PFSK-1 (cell line): ENCODE data around the gene SLC48A1.

Experiments
- FOXP2 ChIP-seq: optimal IDR thresholded peaks from 2 replicates; pipeline ENCODE3; 2011; ENCODE audit warnings: borderline replicate concordance, control low read depth, inconsistent platforms; ENCODE audit not compliant: insufficient read depth; ENCODE audit errors: extremely low read length, extremely low read depth
- POLR2AphosphoS5 ChIP-seq: IDR thresholded peaks from 2 replicates; pipeline ENCODE4 v1.6.1; 2012; ENCODE audit warnings: low read depth, mild to moderate bottlenecking, control low read depth, low read length, moderate library complexity
- SIN3A ChIP-seq: IDR thresholded peaks from 2 replicates; pipeline ENCODE4 v1.6.1; 2012; ENCODE audit warnings: mild to moderate bottlenecking, low read length, moderate library complexity, borderline replicate concordance; ENCODE audit not compliant: insufficient read depth
- TAF1 ChIP-seq: IDR thresholded peaks from 2 replicates; pipeline ENCODE4 v1.6.1; 2012; ENCODE audit warnings: low read length, control low read depth, borderline replicate concordance; ENCODE audit not compliant: insufficient read depth
- TF ChIP-seq, protein P1 (sequence below), 2 experiments: IDR thresholded peaks; 2 replicates each; pipeline versions ENCODE4 v1.6.1 to v1.8.0; 2011 to 2012; ENCODE audit warnings: low read depth in 2 of 2, low read length in 2 of 2, control low read depth in 1 of 2, inconsistent platforms in 1 of 2, mild to moderate bottlenecking in 1 of 2, moderate library complexity in 1 of 2; ENCODE audit not compliant: insufficient read depth in 1 of 2

SLC48A1 gene

GRCh38 chr12:47816403-47817271 lies 43.6 kb downstream of the SLC48A1 start:
- TF ChIP-seq SIN3A (no peak), TAF1 (no peak), FOXP2 (no peak)

- TF ChIP-seq SIN3A (no peak), TAF1 (no peak), POLR2AphosphoS5 (no peak), FOXP2 (no peak)
- TF ChIP-seq, protein P1, sequence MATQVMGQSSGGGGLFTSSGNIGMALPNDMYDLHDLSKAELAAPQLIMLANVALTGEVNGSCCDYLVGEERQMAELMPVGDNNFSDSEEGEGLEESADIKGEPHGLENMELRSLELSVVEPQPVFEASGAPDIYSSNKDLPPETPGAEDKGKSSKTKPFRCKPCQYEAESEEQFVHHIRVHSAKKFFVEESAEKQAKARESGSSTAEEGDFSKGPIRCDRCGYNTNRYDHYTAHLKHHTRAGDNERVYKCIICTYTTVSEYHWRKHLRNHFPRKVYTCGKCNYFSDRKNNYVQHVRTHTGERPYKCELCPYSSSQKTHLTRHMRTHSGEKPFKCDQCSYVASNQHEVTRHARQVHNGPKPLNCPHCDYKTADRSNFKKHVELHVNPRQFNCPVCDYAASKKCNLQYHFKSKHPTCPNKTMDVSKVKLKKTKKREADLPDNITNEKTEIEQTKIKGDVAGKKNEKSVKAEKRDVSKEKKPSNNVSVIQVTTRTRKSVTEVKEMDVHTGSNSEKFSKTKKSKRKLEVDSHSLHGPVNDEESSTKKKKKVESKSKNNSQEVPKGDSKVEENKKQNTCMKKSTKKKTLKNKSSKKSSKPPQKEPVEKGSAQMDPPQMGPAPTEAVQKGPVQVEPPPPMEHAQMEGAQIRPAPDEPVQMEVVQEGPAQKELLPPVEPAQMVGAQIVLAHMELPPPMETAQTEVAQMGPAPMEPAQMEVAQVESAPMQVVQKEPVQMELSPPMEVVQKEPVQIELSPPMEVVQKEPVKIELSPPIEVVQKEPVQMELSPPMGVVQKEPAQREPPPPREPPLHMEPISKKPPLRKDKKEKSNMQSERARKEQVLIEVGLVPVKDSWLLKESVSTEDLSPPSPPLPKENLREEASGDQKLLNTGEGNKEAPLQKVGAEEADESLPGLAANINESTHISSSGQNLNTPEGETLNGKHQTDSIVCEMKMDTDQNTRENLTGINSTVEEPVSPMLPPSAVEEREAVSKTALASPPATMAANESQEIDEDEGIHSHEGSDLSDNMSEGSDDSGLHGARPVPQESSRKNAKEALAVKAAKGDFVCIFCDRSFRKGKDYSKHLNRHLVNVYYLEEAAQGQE (IDR thresholded peaks at IDR 0.05; ENCODE audit: insufficient read depth in 1 of 2, low read depth in 2 of 2, low read length in 2 of 2): no peak
Observed at GRCh38 chr12:47817272-47818006, 44.4 kb downstream of the SLC48A1 start.

GRCh38 chr12:47818007-47818376 lies 45.0 kb downstream of the SLC48A1 start:
- TF ChIP-seq POLR2AphosphoS5 (no peak), SIN3A (no peak), FOXP2 (no peak), TAF1 (no peak)
- TF ChIP-seq, protein P1 (IDR thresholded peaks at IDR 0.05; ENCODE audit: insufficient read depth in 1 of 2, low read depth in 2 of 2, low read length in 2 of 2): no peak

DNA sequence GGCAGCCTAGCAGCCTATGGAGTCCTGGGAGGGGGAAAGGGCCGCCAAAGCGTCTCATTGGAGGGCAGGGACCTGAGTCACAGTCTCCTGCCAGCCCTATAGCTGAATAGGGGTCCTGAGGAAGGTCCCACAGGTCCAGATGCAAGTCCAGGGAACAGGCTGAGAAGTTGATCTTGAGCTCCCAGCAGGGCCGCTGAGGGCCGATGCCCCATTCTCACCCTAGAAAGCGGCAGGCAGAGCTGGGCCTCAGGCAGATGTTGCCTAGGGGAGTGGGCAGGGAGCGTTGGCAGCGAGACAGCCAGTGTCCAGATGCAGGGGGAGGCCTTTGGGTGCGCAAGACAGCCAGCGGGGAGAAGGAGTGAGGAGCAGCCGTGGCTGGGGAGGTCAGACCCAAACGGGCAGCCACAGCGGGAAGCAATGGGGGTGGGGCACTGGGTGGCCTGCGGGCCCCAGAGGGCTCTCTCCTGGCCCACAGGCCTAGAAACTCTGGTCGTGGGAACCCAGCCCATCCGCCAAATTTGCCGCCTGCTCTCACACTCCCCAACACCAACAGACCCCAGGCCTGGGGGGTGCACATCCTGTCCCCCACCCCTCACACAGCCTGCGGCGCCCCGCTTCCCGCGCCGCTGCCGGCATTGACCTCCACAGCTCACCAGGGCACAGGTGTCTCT lies 45.6 kb downstream of the SLC48A1 start:
- TF ChIP-seq TAF1: no peak
- no peak for TF ChIP-seq POLR2AphosphoS5
- TF ChIP-seq, protein P1 (IDR thresholded peaks at IDR 0.05; ENCODE audit: insufficient read depth in 1 of 2, low read depth in 2 of 2, low read length in 2 of 2): no peak
- TF ChIP-seq FOXP2: no peak
- no peak for TF ChIP-seq SIN3A

DNA sequence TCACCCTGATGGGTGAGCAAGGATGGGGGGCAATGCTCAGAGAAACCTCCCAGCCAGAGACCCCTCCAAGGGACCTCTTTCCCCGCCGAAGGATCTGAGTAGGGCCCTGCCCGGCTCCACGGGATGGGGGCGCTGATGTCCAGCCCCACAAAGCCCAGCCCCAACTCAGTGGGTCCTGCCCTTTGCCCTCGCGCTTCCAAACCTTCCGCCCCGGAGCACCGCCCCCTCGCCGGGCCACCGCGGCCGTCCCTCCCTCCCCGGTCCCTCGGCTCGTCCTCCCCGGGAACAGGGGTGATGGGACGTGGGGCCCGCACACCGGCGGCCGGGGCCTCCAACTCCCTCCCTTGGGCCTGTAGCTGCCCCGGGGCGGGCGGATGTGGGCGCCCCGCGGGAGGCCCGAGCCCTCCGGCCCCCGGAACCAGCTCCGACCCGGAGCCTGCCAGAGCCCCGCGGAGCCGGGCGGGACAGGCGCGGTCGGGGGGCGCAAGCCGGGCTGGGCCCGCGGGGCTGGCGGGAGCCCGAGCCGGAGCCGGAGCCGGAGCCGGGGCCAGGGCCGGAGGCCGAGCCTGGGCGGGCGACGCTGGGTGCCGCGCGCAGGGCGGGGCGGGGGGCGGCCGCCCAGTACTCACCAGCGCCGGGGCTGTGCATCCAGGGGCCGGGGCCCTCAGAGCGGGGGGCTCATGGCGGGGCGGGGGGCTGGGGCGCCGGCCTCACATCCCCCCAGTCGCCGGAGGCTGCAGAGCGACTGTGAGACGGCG lies 46.3 kb downstream of the SLC48A1 start:
- no peak for TF ChIP-seq FOXP2
- TF ChIP-seq SIN3A: 0 out of 2 replicates have a peak, but pooled peaks have one; percentile 44
